ENCODE measurements around the gene PDGFC.

- TF ChIP-seq POLR2A (IDR thresholded peaks at IDR 0.05) (no peak), CTCF (IDR thresholded peaks at IDR 0.05) (no peak)
These were observed 197.8 kb downstream of the PDGFC start for GRCh38 chr4:156773648-156774357.
